Neutrophil (primary cell): ENCODE measurements around the gene HSD17B14.

Experiments
- H3K27ac ChIP-seq: fragments of 200-600 bp; sonication (generic); 2 replicates; pipeline ENCODE4 v1.5.1; 2016; ENCODE audit warnings: mild to moderate bottlenecking, moderate library complexity
- H3K27me3 ChIP-seq: fragments of 200-600 bp; sonication (generic); 2 replicates; pipeline ENCODE4 v1.6.0; 2016; ENCODE audit warnings: mild to moderate bottlenecking
- H3K36me3 ChIP-seq: fragments of 200-600 bp; sonication (generic); 2 replicates; pipeline ENCODE4 v1.5.1; 2017
- H3K4me1 ChIP-seq, 2 experiments: fragments of 200-600 bp in 1 of 2; sonication (generic) in 1 of 2; 1 replicate in 1 of 2; 2 replicates in 1 of 2; pipeline versions ENCODE4 v1.5.1 to v1.6.1; 2013 to 2016; ENCODE audit warnings: low read depth in 1 of 2, low read length in 1 of 2, mild to moderate bottlenecking in 1 of 2, moderate library complexity in 1 of 2; ENCODE audit not compliant: control insufficient read depth in 1 of 2, insufficient read depth in 1 of 2
- H3K4me3 ChIP-seq, 2 experiments: fragments of 200-600 bp in 1 of 2; sonication (generic) in 1 of 2; 1 replicate in 1 of 2; 2 replicates in 1 of 2; pipeline ENCODE4 v1.5.1; 2013 to 2016; ENCODE audit warnings: low read depth in 1 of 2, low read length in 1 of 2, mild to moderate bottlenecking in 1 of 2, moderate library complexity in 1 of 2
- H3K9me3 ChIP-seq: fragments of 200-600 bp; sonication (generic); 2 replicates; pipeline ENCODE4 v1.5.1; 2016
- CTCF ChIP-seq: fragments of 200-600 bp; sonication (generic); IDR thresholded peaks from 2 replicates; pipeline ENCODE4 v1.5.1; 2016; ENCODE audit warnings: antibody characterized with exemption

HSD17B14 gene

GRCh38 chr19:48833049-48833448 is 3.2 kb downstream of the HSD17B14 start:
- no peaks in the 10 kb centered on the region for H3K36me3 ChIP-seq
- TF ChIP-seq CTCF: no peak
- no peak overlapping the region for H3K27ac ChIP-seq
- H3K27me3 ChIP-seq: peaks cover 26% of the 10 kb centered on the region
- H3K4me1 ChIP-seq: peaks cover 9 to 16% of the 10 kb centered on the region in 2 experiments
- H3K4me3 ChIP-seq: no peak overlapping the region
- H3K9me3 ChIP-seq: no peaks in the 10 kb centered on the region

- no peaks in the 10 kb centered on the region for H3K9me3 ChIP-seq
Measured at GRCh38 chr19:48830965-48831364, 5.3 kb downstream of the HSD17B14 start.

GRCh38 chr19:48830088-48830487 is 6.2 kb downstream of the HSD17B14 start:
- Histone ChIP-seq H3K27ac (no peak overlapping the region), H3K36me3 (no peaks in the 10 kb centered on the region), H3K27me3 (no peaks in the 10 kb centered on the region), H3K9me3 (no peaks in the 10 kb centered on the region), H3K4me1 (no peaks in the 10 kb centered on the region), H3K4me3 (no peak overlapping the region)
- TF ChIP-seq CTCF: no peak

More at GRCh38 chr19:48830965-48831364, 5.3 kb downstream of the HSD17B14 start:
- Histone ChIP-seq H3K4me1 (peaks cover 5% of the 10 kb centered on the region in 2 experiments), H3K27me3 (peaks cover 5% of the 10 kb centered on the region), H3K36me3 (no peaks in the 10 kb centered on the region), H3K4me3 (no peak overlapping the region), H3K27ac (no peak overlapping the region)
- no peak for TF ChIP-seq CTCF

GRCh38 chr19:48826606-48827020 is 9.7 kb downstream of the HSD17B14 start:
- TF ChIP-seq CTCF: no peak
- no peak overlapping the region for H3K4me3 ChIP-seq
- H3K27ac ChIP-seq: no peak overlapping the region
- no peaks in the 10 kb centered on the region for H3K9me3 ChIP-seq
- H3K36me3 ChIP-seq: no peaks in the 10 kb centered on the region
- no peaks in the 10 kb centered on the region for H3K27me3 ChIP-seq
- no peaks in the 10 kb centered on the region for H3K4me1 ChIP-seq

GRCh38 chr19:48822514-48822913 is 13.8 kb downstream of the HSD17B14 start:
- Histone ChIP-seq H3K9me3 (no peaks in the 10 kb centered on the region), H3K27ac (no peak overlapping the region), H3K4me3 (no peak overlapping the region), H3K36me3 (no peaks in the 10 kb centered on the region), H3K4me1 (no peaks in the 10 kb centered on the region), H3K27me3 (no peaks in the 10 kb centered on the region)
- no peak for TF ChIP-seq CTCF

GRCh38 chr19:48821633-48822032 is 14.7 kb downstream of the HSD17B14 start:
- Histone ChIP-seq H3K9me3 (no peaks in the 10 kb centered on the region), H3K4me1 (no peaks in the 10 kb centered on the region), H3K36me3 (no peaks in the 10 kb centered on the region), H3K27ac (no peak overlapping the region), H3K4me3 (no peak overlapping the region), H3K27me3 (no peaks in the 10 kb centered on the region)
- no peak for TF ChIP-seq CTCF
